ENCODE results near the gene RUNX2. TPM values are rescaled to one million over a fixed set of nuclear protein-coding genes. Genes with fewer than 3 reads are reported as not detected.

Gene RUNX2
- total and polyA plus RNA-seq, 2 experiments from 2014 or later: 0.66 to 1.7 TPM

DNA sequence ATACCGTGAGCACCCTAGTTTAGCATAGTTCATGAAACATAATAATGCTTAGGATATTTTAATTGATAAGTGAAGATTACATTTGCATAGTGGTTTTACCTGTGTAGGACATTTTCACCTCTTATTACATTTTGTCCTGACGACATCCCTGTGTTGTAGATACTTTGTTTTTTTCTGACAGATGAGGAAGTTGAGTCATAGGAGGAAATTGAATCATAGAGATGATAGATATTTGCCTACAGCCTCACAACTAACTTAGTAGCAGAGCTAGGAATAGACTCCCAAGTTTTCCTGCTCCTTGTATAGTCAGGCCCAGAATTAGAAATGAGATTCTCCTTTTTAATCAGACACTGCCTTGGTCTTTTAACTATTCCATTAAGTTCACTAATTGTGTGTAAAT is 150.1 kb downstream of the RUNX2 start (continued):
- TF ChIP-seq, protein P1, sequence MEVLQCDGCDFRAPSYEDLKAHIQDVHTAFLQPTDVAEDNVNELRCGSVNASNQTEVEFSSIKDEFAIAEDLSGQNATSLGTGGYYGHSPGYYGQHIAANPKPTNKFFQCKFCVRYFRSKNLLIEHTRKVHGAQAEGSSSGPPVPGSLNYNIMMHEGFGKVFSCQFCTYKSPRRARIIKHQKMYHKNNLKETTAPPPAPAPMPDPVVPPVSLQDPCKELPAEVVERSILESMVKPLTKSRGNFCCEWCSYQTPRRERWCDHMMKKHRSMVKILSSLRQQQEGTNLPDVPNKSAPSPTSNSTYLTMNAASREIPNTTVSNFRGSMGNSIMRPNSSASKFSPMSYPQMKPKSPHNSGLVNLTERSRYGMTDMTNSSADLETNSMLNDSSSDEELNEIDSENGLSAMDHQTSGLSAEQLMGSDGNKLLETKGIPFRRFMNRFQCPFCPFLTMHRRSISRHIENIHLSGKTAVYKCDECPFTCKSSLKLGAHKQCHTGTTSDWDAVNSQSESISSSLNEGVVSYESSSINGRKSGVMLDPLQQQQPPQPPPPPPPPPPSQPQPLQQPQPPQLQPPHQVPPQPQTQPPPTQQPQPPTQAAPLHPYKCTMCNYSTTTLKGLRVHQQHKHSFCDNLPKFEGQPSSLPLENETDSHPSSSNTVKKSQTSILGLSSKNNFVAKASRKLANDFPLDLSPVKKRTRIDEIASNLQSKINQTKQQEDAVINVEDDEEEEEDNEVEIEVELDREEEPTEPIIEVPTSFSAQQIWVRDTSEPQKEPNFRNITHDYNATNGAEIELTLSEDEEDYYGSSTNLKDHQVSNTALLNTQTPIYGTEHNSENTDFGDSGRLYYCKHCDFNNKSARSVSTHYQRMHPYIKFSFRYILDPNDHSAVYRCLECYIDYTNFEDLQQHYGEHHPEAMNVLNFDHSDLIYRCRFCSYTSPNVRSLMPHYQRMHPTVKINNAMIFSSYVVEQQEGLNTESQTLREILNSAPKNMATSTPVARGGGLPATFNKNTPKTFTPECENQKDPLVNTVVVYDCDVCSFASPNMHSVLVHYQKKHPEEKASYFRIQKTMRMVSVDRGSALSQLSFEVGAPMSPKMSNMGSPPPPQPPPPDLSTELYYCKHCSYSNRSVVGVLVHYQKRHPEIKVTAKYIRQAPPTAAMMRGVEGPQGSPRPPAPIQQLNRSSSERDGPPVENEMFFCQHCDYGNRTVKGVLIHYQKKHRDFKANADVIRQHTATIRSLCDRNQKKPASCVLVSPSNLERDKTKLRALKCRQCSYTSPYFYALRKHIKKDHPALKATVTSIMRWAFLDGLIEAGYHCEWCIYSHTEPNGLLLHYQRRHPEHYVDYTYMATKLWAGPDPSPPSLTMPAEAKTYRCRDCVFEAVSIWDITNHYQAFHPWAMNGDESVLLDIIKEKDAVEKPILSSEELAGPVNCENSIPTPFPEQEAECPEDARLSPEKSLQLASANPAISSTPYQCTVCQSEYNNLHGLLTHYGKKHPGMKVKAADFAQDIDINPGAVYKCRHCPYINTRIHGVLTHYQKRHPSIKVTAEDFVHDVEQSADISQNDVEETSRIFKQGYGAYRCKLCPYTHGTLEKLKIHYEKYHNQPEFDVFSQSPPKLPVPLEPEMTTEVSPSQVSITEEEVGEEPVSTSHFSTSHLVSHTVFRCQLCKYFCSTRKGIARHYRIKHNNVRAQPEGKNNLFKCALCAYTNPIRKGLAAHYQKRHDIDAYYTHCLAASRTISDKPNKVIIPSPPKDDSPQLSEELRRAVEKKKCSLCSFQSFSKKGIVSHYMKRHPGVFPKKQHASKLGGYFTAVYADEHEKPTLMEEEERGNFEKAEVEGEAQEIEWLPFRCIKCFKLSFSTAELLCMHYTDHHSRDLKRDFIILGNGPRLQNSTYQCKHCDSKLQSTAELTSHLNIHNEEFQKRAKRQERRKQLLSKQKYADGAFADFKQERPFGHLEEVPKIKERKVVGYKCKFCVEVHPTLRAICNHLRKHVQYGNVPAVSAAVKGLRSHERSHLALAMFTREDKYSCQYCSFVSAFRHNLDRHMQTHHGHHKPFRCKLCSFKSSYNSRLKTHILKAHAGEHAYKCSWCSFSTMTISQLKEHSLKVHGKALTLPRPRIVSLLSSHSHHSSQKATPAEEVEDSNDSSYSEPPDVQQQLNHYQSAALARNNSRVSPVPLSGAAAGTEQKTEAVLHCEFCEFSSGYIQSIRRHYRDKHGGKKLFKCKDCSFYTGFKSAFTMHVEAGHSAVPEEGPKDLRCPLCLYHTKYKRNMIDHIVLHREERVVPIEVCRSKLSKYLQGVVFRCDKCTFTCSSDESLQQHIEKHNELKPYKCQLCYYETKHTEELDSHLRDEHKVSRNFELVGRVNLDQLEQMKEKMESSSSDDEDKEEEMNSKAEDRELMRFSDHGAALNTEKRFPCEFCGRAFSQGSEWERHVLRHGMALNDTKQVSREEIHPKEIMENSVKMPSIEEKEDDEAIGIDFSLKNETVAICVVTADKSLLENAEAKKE (CRISPR knock-in tag; IDR thresholded peaks at IDR 0.05): no peak
- TF ChIP-seq EZH2phosphoT487 (IDR thresholded peaks at IDR 0.05; ENCODE audit: unreplicated experiment) (no peak), NANOG (IDR thresholded peaks at IDR 0.05; ENCODE audit: borderline replicate concordance) (no peak)
- TF ChIP-seq, protein P2, sequence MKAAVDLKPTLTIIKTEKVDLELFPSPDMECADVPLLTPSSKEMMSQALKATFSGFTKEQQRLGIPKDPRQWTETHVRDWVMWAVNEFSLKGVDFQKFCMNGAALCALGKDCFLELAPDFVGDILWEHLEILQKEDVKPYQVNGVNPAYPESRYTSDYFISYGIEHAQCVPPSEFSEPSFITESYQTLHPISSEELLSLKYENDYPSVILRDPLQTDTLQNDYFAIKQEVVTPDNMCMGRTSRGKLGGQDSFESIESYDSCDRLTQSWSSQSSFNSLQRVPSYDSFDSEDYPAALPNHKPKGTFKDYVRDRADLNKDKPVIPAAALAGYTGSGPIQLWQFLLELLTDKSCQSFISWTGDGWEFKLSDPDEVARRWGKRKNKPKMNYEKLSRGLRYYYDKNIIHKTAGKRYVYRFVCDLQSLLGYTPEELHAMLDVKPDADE (IDR thresholded peaks at IDR 0.05): no peak

DNA sequence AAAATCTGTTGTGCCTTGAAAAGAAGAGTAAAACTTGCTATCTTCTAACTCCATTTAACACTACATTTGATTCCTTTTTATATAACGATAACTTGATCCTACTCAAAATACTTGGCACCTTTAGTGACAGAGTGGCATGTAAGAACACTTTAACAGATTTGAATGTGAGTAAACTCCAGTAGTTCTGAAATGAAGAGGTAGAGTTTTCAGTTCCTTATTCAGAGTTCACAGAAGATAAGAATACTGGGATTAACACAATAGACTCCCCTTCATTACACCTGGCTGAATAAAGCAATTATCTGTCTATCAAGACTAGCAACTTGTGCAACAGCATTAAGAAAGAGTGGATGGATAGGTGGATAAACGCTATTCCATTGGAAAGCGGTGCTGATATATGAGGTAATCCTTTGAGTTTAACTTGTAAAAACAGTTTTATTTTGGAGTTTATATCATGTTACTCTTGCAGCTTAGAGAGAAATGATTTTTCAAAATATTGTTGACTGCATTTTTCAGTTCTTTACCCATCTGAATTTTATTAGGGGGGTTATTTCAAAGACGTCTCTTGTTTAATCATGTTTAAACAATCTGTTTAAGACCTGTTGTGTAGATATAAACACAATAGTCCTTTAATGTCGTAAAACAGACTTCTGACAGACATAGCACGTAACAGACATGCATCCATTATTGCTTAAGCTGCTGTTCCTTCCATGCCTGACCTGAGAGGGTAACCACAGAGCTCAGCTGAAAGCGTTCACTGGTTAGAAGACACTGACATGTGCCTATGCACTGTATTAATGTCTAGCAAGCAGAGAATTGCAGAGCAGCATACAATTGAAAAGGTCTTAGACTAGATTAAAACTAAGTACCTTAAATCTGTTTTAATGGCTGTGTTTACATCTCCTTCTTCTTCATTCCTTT is 152.0 kb downstream of the RUNX2 start:
- H3K4me3 ChIP-seq: no peak overlapping the region
- ATAC-seq (no peak), DNase-seq (ENCODE audit: low spot score) (no peak)
- H3K4me2 ChIP-seq: no peak overlapping the region
- H3K79me2 ChIP-seq (replicated peaks; ENCODE audit: insufficient read depth): no peaks in the 10 kb centered on the region
- no peak overlapping the region for H2AFZ ChIP-seq
- no peaks in the 10 kb centered on the region for H3K27me3 Mint-ChIP-seq (ENCODE audit: insufficient read depth, low read depth, poor library complexity)
- no peak overlapping the region for H3K4me3 Mint-ChIP-seq
- H3K4me1 ChIP-seq (ENCODE audit: insufficient read depth): no peaks in the 10 kb centered on the region
- TF ChIP-seq JUNB (IDR thresholded peaks at IDR 0.05; ENCODE audit: unreplicated experiment): no peak
- TF ChIP-seq, protein P2 (IDR thresholded peaks at IDR 0.05): no peak
- H4K20me1 ChIP-seq (replicated peaks; ENCODE audit: insufficient read depth): no peaks in the 10 kb centered on the region
- no peaks in the 10 kb centered on the region for H3K36me3 Mint-ChIP-seq (ENCODE audit: low read depth)
- no peak overlapping the region for H3K27ac ChIP-seq (ENCODE audit: low read depth)
- no peaks in the 10 kb centered on the region for H3K9me2 ChIP-seq (ENCODE audit: insufficient read depth)
- H3K4me1 Mint-ChIP-seq: no peaks in the 10 kb centered on the region; the same call in 2 of the 3 replicates
- H3K9me3 Mint-ChIP-seq: no peaks in the 10 kb centered on the region
- H3K36me3 ChIP-seq (ENCODE audit: insufficient read depth): no peaks in the 10 kb centered on the region
- H3K27ac Mint-ChIP-seq: no peak overlapping the region
- H3K27me3 ChIP-seq (ENCODE audit: insufficient read depth): no peaks in the 10 kb centered on the region
- no peaks in the 10 kb centered on the region for H3F3A ChIP-seq (replicated peaks; ENCODE audit: low read depth)
